Measurements from ENCODE around the gene ISY1.
"Not testable (repeated sequence)": the region's sequence is repeated elsewhere in the genome, so short reads cannot be mapped to it uniquely, and the experiment has no call there.

The ISY1 gene

GRCh38 chr3:129088312-129088711 is 72.6 kb downstream of the ISY1 start:
- H3K4me1 ChIP-seq (ENCODE audit: control insufficient read depth, insufficient read depth, low read length, poor library complexity, severe bottlenecking); H3K27ac ChIP-seq (ENCODE audit: insufficient read depth, low read length, poor library complexity, severe bottlenecking); H3K4me3 ChIP-seq (ENCODE audit: insufficient read depth, low read depth, low read length, poor library complexity, severe bottlenecking); H3K9me3 ChIP-seq (ENCODE audit: control insufficient read depth, low read length); DNase-seq; H3K27me3 ChIP-seq (replicated peaks; ENCODE audit: control insufficient read depth, insufficient read depth, low read length, poor library complexity, severe bottlenecking): not testable (repeated sequence)
- peaks cover 16% of the 10 kb centered on the region for H3K36me3 ChIP-seq (ENCODE audit: control insufficient read depth, insufficient read depth, low read length)

- H3K27ac ChIP-seq (ENCODE audit: insufficient read depth, low read length, poor library complexity, severe bottlenecking); H3K4me1 ChIP-seq (ENCODE audit: control insufficient read depth, insufficient read depth, low read length, poor library complexity, severe bottlenecking); DNase-seq; H3K9me3 ChIP-seq (ENCODE audit: control insufficient read depth, low read length); H3K4me3 ChIP-seq (ENCODE audit: insufficient read depth, low read depth, low read length, poor library complexity, severe bottlenecking); H3K27me3 ChIP-seq (replicated peaks; ENCODE audit: control insufficient read depth, insufficient read depth, low read length, poor library complexity, severe bottlenecking): not testable (repeated sequence)
- peaks cover 14% of the 10 kb centered on the region for H3K36me3 ChIP-seq (ENCODE audit: control insufficient read depth, insufficient read depth, low read length)
Observed at GRCh38 chr3:129087904-129088303, 73.0 kb downstream of the ISY1 start.

- no peaks in the 10 kb centered on the region for H3K9me3 ChIP-seq (ENCODE audit: control insufficient read depth, low read length)
- DNase-seq, result no peak
- no peaks in the 10 kb centered on the region for H3K27me3 ChIP-seq (replicated peaks; ENCODE audit: control insufficient read depth, insufficient read depth, low read length, poor library complexity, severe bottlenecking)
- H3K27ac ChIP-seq (ENCODE audit: insufficient read depth, low read length, poor library complexity, severe bottlenecking), result no peak overlapping the region
- H3K4me1 ChIP-seq (ENCODE audit: control insufficient read depth, insufficient read depth, low read length, poor library complexity, severe bottlenecking), result no peaks in the 10 kb centered on the region
- H3K4me3 ChIP-seq (ENCODE audit: insufficient read depth, low read depth, low read length, poor library complexity, severe bottlenecking), result no peak overlapping the region
- peaks cover 12% of the 10 kb centered on the region for H3K36me3 ChIP-seq (ENCODE audit: control insufficient read depth, insufficient read depth, low read length)
Observed at GRCh38 chr3:129087138-129087702, 73.6 kb downstream of the ISY1 start.

- no peaks in the 10 kb centered on the region for H3K4me1 ChIP-seq (ENCODE audit: control insufficient read depth, insufficient read depth, low read length, poor library complexity, severe bottlenecking)
- no peaks in the 10 kb centered on the region for H3K36me3 ChIP-seq (ENCODE audit: control insufficient read depth, insufficient read depth, low read length)
- no peak overlapping the region for H3K27ac ChIP-seq (ENCODE audit: insufficient read depth, low read length, poor library complexity, severe bottlenecking)
- DNase-seq, result no peak
- H3K27me3 ChIP-seq (replicated peaks; ENCODE audit: control insufficient read depth, insufficient read depth, low read length, poor library complexity, severe bottlenecking), result no peaks in the 10 kb centered on the region
- H3K4me3 ChIP-seq (ENCODE audit: insufficient read depth, low read depth, low read length, poor library complexity, severe bottlenecking), result no peak overlapping the region
- no peaks in the 10 kb centered on the region for H3K9me3 ChIP-seq (ENCODE audit: control insufficient read depth, low read length)
Observed at GRCh38 chr3:129085818-129086217, 75.0 kb downstream of the ISY1 start.

- H3K9me3 ChIP-seq (ENCODE audit: control insufficient read depth, low read length), result no peaks in the 10 kb centered on the region
- no peaks in the 10 kb centered on the region for H3K4me1 ChIP-seq (ENCODE audit: control insufficient read depth, insufficient read depth, low read length, poor library complexity, severe bottlenecking)
- no peak overlapping the region for H3K27ac ChIP-seq (ENCODE audit: insufficient read depth, low read length, poor library complexity, severe bottlenecking)
- H3K36me3 ChIP-seq (ENCODE audit: control insufficient read depth, insufficient read depth, low read length), result no peaks in the 10 kb centered on the region
- no peaks in the 10 kb centered on the region for H3K27me3 ChIP-seq (replicated peaks; ENCODE audit: control insufficient read depth, insufficient read depth, low read length, poor library complexity, severe bottlenecking)
- DNase-seq, result no peak
- H3K4me3 ChIP-seq (ENCODE audit: insufficient read depth, low read depth, low read length, poor library complexity, severe bottlenecking), result no peak overlapping the region
Observed at GRCh38 chr3:129085165-129085715, 75.6 kb downstream of the ISY1 start.

- Histone ChIP-seq H3K27ac (ENCODE audit: insufficient read depth, low read length, poor library complexity, severe bottlenecking) (no peak overlapping the region), H3K9me3 (ENCODE audit: control insufficient read depth, low read length) (no peaks in the 10 kb centered on the region), H3K4me1 (ENCODE audit: control insufficient read depth, insufficient read depth, low read length, poor library complexity, severe bottlenecking) (no peaks in the 10 kb centered on the region), H3K27me3 (replicated peaks; ENCODE audit: control insufficient read depth, insufficient read depth, low read length, poor library complexity, severe bottlenecking) (no peaks in the 10 kb centered on the region), H3K36me3 (ENCODE audit: control insufficient read depth, insufficient read depth, low read length) (no peaks in the 10 kb centered on the region), H3K4me3 (ENCODE audit: insufficient read depth, low read depth, low read length, poor library complexity, severe bottlenecking) (no peak overlapping the region)
- no peak for DNase-seq
Observed at GRCh38 chr3:129084501-129084900, 76.4 kb downstream of the ISY1 start.

GRCh38 chr3:129082026-129082425 is 78.8 kb downstream of the ISY1 start:
- H3K27me3 ChIP-seq (replicated peaks; ENCODE audit: control insufficient read depth, insufficient read depth, low read length, poor library complexity, severe bottlenecking), result no peaks in the 10 kb centered on the region
- no peak for DNase-seq
- no peak overlapping the region for H3K4me3 ChIP-seq (ENCODE audit: insufficient read depth, low read depth, low read length, poor library complexity, severe bottlenecking)
- H3K9me3 ChIP-seq (ENCODE audit: control insufficient read depth, low read length), result no peaks in the 10 kb centered on the region
- H3K27ac ChIP-seq (ENCODE audit: insufficient read depth, low read length, poor library complexity, severe bottlenecking), result no peak overlapping the region
- no peaks in the 10 kb centered on the region for H3K4me1 ChIP-seq (ENCODE audit: control insufficient read depth, insufficient read depth, low read length, poor library complexity, severe bottlenecking)
- H3K36me3 ChIP-seq (ENCODE audit: control insufficient read depth, insufficient read depth, low read length), result no peaks in the 10 kb centered on the region

GRCh38 chr3:129081503-129081902 is 79.4 kb downstream of the ISY1 start:
- no peak overlapping the region for H3K27ac ChIP-seq (ENCODE audit: insufficient read depth, low read length, poor library complexity, severe bottlenecking)
- H3K36me3 ChIP-seq (ENCODE audit: control insufficient read depth, insufficient read depth, low read length), result no peaks in the 10 kb centered on the region
- no peak for DNase-seq
- H3K4me3 ChIP-seq (ENCODE audit: insufficient read depth, low read depth, low read length, poor library complexity, severe bottlenecking), result no peak overlapping the region
- H3K4me1 ChIP-seq (ENCODE audit: control insufficient read depth, insufficient read depth, low read length, poor library complexity, severe bottlenecking), result no peaks in the 10 kb centered on the region
- no peaks in the 10 kb centered on the region for H3K27me3 ChIP-seq (replicated peaks; ENCODE audit: control insufficient read depth, insufficient read depth, low read length, poor library complexity, severe bottlenecking)
- no peaks in the 10 kb centered on the region for H3K9me3 ChIP-seq (ENCODE audit: control insufficient read depth, low read length)

GRCh38 chr3:129078510-129078909 is 82.4 kb downstream of the ISY1 start:
- no peak for DNase-seq
- no peaks in the 10 kb centered on the region for H3K4me1 ChIP-seq (ENCODE audit: control insufficient read depth, insufficient read depth, low read length, poor library complexity, severe bottlenecking)
- no peaks in the 10 kb centered on the region for H3K9me3 ChIP-seq (ENCODE audit: control insufficient read depth, low read length)
- H3K36me3 ChIP-seq (ENCODE audit: control insufficient read depth, insufficient read depth, low read length), result no peaks in the 10 kb centered on the region
- H3K4me3 ChIP-seq (ENCODE audit: insufficient read depth, low read depth, low read length, poor library complexity, severe bottlenecking), result no peak overlapping the region
- no peak overlapping the region for H3K27ac ChIP-seq (ENCODE audit: insufficient read depth, low read length, poor library complexity, severe bottlenecking)
- H3K27me3 ChIP-seq (replicated peaks; ENCODE audit: control insufficient read depth, insufficient read depth, low read length, poor library complexity, severe bottlenecking), result no peaks in the 10 kb centered on the region

Data from effector memory CD4-positive, alpha-beta T cell (primary cell).